Measurements from ENCODE around the gene JAG2.

The JAG2 gene

DNA sequence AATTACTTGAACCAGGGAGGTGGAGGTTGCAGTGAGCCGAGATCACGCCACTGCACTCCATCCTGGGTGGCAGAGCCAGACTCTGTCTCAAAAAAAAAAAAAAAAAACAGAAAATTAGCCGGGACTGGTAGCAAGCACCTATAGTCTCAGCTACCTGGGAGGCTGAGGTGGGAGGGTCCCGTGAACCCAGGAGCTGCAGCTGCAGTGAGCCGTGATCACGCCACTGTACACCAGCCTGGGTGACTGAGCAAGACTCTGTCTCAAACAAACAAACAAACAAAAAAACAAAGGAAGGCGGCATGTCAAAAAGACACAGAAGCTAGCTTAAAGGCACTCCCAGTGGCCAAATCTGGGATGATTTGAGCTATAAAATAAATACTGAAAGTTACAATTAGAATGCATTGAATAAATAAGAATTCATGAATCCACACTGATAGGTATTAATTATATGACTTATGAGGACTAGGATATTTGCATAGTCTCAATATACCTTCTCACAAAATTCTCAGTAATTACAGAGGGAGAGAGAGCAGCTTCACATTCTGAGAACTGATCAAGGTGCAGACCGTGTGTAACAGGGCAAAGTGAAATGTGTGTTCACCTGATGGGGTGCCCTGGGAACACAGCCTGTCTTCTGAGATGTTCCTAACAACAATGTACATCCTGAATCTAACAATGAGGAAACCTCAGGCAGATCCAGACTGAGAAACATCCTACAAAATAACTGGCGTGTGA, 60.6 kb downstream of the JAG2 start:
- H3K4me3 ChIP-seq (ENCODE audit: low read depth, low read length), result no peak overlapping the region
- DNase-seq (ENCODE audit: low read depth), result no peak
- no peak for TF ChIP-seq CTCF (IDR thresholded peaks at IDR 0.05; ENCODE audit: control insufficient read depth, extremely low read depth, insufficient read depth)

GRCh38 chr14:105107351-105107750, 61.2 kb downstream of the JAG2 start:
- TF ChIP-seq CTCF (IDR thresholded peaks at IDR 0.05; ENCODE audit: control insufficient read depth, extremely low read depth, insufficient read depth), result no peak
- no peak for DNase-seq (ENCODE audit: low read depth)
- no peak overlapping the region for H3K4me3 ChIP-seq (ENCODE audit: low read depth, low read length)

DNA sequence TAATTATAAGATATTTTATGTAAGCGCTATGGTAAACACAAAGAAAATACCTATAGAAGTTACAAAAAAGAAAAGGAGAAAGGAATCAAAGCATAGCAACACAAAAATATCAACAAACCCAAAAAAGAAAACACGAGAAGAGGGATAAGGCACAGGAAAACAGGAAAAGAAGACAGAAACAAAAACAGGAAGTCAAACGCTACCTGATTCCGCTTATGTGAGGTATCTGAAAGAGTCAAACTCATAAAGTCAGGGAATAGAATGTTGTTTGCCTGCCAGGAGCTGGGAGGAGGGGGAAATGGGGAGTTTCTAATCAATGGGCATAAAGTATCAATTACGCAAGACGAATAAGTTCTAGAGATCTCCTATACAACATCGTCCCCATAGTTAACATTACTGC, 63.4 kb downstream of the JAG2 start:
- no peak for TF ChIP-seq CTCF (IDR thresholded peaks at IDR 0.05; ENCODE audit: control insufficient read depth, extremely low read depth, insufficient read depth)
- no peak for DNase-seq (ENCODE audit: low read depth)
- no peak overlapping the region for H3K4me3 ChIP-seq (ENCODE audit: low read depth, low read length)

- no peak for TF ChIP-seq CTCF (IDR thresholded peaks at IDR 0.05; ENCODE audit: control insufficient read depth, extremely low read depth, insufficient read depth)
- DNase-seq (ENCODE audit: low read depth), result no peak
- no peak overlapping the region for H3K4me3 ChIP-seq (ENCODE audit: low read depth, low read length)
These were observed 65.7 kb downstream of the JAG2 start for GRCh38 chr14:105102893-105103292.

GRCh38 chr14:105102361-105102870, 66.2 kb downstream of the JAG2 start:
- DNase-seq (ENCODE audit: low read depth), result no peak
- no peak for TF ChIP-seq CTCF (IDR thresholded peaks at IDR 0.05; ENCODE audit: control insufficient read depth, extremely low read depth, insufficient read depth)
- H3K4me3 ChIP-seq (ENCODE audit: low read depth, low read length), result no peak overlapping the region

GRCh38 chr14:105100910-105101309, 67.7 kb downstream of the JAG2 start:
- H3K4me3 ChIP-seq (ENCODE audit: low read depth, low read length), result no peak overlapping the region
- no peak for DNase-seq (ENCODE audit: low read depth)
- TF ChIP-seq CTCF (IDR thresholded peaks at IDR 0.05; ENCODE audit: control insufficient read depth, extremely low read depth, insufficient read depth), result no peak

DNA sequence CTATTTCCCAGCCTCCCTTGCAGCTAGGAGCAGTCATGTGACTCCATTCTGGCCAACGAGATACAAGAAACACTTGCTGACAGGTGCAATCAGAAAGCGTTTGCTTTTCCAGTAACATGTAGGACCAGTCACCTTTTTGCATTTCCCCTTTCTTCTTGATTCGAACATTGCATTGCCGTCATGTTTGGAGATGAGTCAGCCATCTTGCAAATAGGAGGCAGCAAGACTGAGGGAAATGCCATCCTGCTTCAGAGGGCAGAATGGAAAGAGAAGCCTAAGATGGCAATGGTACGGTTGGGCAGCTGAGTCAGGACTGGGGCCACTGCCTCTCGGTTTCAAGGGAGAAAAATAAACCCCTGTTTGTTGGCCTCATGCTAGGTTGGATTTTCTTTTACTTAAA, 68.8 kb downstream of the JAG2 start:
- H3K4me3 ChIP-seq (ENCODE audit: low read depth, low read length), result no peak overlapping the region
- no peak for TF ChIP-seq CTCF (IDR thresholded peaks at IDR 0.05; ENCODE audit: control insufficient read depth, extremely low read depth, insufficient read depth)
- DNase-seq (ENCODE audit: low read depth), result no peak

Data from LNCaP clone FGC (cell line).